Measurements from ENCODE around the gene PAM.

The PAM gene

GRCh38 chr5:102922111-102922720 is 167.1 kb downstream of the PAM start:
- DNase-seq (ENCODE audit: low spot score) = no peak
- POLR2A ChIA-PET (ENCODE audit: low non-redundant PET) = no interaction called here
- TF ChIP-seq CTCF (conservative IDR thresholded peaks at IDR 0.05; ENCODE audit: low read depth) = no peak
- no peak overlapping the region for H3K27ac ChIP-seq
- CTCF ChIA-PET = interaction anchor here (0.8 kb wide), 1 partner anchor 631 kb away, joined by 6 read pairs; no protein-coding TSS in a partner anchor

GRCh38 chr5:102922799-102923477 is 167.8 kb downstream of the PAM start:
- DNase-seq (ENCODE audit: low spot score) = no peak

GRCh38 chr5:102924963-102925362 is 169.9 kb downstream of the PAM start:
- no peak overlapping the region for H3K27ac ChIP-seq
- POLR2A ChIA-PET (ENCODE audit: low non-redundant PET) = no interaction called here
- CTCF ChIA-PET = no interaction called here
- TF ChIP-seq CTCF (conservative IDR thresholded peaks at IDR 0.05; ENCODE audit: low read depth) = no peak
- no peak for DNase-seq (ENCODE audit: low spot score)

More at GRCh38 chr5:102922799-102923477, 167.8 kb downstream of the PAM start:
- ChIA-PET CTCF (interaction anchor here (0.5 kb wide), 1 partner anchor 49 kb away, joined by 3 read pairs; no protein-coding TSS in a partner anchor), POLR2A (ENCODE audit: low non-redundant PET) (no interaction called here)
- no peak for TF ChIP-seq CTCF (conservative IDR thresholded peaks at IDR 0.05; ENCODE audit: low read depth)
- H3K27ac ChIP-seq = no peak overlapping the region

- ChIA-PET CTCF (no interaction called here), POLR2A (ENCODE audit: low non-redundant PET) (no interaction called here)
- no peak for TF ChIP-seq CTCF (conservative IDR thresholded peaks at IDR 0.05; ENCODE audit: low read depth)
- H3K27ac ChIP-seq = no peak overlapping the region
- no peak for DNase-seq (ENCODE audit: low spot score)
Observed at GRCh38 chr5:102927007-102927406, 171.9 kb downstream of the PAM start.

GRCh38 chr5:102930244-102930643 is 175.1 kb downstream of the PAM start:
- H3K27ac ChIP-seq = no peak overlapping the region
- TF ChIP-seq CTCF (conservative IDR thresholded peaks at IDR 0.05; ENCODE audit: low read depth) = no peak
- CTCF ChIA-PET = interaction anchor here (0.6 kb wide), 1 partner anchor 394 kb away, joined by 5 read pairs; no protein-coding TSS in a partner anchor
- POLR2A ChIA-PET (ENCODE audit: low non-redundant PET) = no interaction called here
- DNase-seq (ENCODE audit: low spot score) = no peak

GRCh38 chr5:102931085-102931725 is 176.1 kb downstream of the PAM start:
- TF ChIP-seq CTCF (conservative IDR thresholded peaks at IDR 0.05; ENCODE audit: low read depth) = no peak
- DNase-seq (ENCODE audit: low spot score) = no peak
- ChIA-PET CTCF (no interaction called here), POLR2A (ENCODE audit: low non-redundant PET) (no interaction called here)
- H3K27ac ChIP-seq = no peak overlapping the region

All from RWPE1 (cell line).